Activated CD8-positive, alpha-beta memory T cell treated with anti-CD3 and anti-CD28 coated beads for 48 hours (primary cell): ENCODE results near the gene PPP1R13B.

Experiments
- DNase-seq, 3 experiments: peaks; one replicate each; pipeline ENCODE4 v3.0.0-alpha.2; 2020; ENCODE audit warnings: low read depth in 2 of 3, low spot score in 2 of 3

PPP1R13B gene

GRCh38 chr14:103881268-103882201, 34.2 kb upstream of the PPP1R13B start:
- no peak for DNase-seq

GRCh38 chr14:103880348-103881267, 33.2 kb upstream of the PPP1R13B start:
- no peak for DNase-seq

GRCh38 chr14:103879570-103880347, 32.4 kb upstream of the PPP1R13B start:
- no peak for DNase-seq

- DNase-seq, result no peak
Measured at GRCh38 chr14:103879118-103879569, 31.8 kb upstream of the PPP1R13B start.

- no peak for DNase-seq
Measured at GRCh38 chr14:103878180-103878579, 30.8 kb upstream of the PPP1R13B start.

GRCh38 chr14:103875010-103875409, 27.6 kb upstream of the PPP1R13B start:
- no peak for DNase-seq

GRCh38 chr14:103872481-103873113, 25.2 kb upstream of the PPP1R13B start:
- no peak for DNase-seq

GRCh38 chr14:103871596-103872480, 24.5 kb upstream of the PPP1R13B start:
- peak; percentile 52 to 78 (median 54) for DNase-seq

- no peak for DNase-seq
Measured at GRCh38 chr14:103870891-103871595, 23.7 kb upstream of the PPP1R13B start.

- no peak for DNase-seq
Measured at GRCh38 chr14:103870144-103870876, 22.9 kb upstream of the PPP1R13B start.

- no peak for DNase-seq
Measured at GRCh38 chr14:103869406-103870143, 22.2 kb upstream of the PPP1R13B start.

- no peak for DNase-seq
Measured at GRCh38 chr14:103868242-103868897, 21.0 kb upstream of the PPP1R13B start.

GRCh38 chr14:103867523-103867953, 20.2 kb upstream of the PPP1R13B start:
- DNase-seq, result no peak

GRCh38 chr14:103867020-103867419, 19.6 kb upstream of the PPP1R13B start:
- DNase-seq, result no peak

GRCh38 chr14:103863245-103863644, 15.9 kb upstream of the PPP1R13B start:
- no peak for DNase-seq

- no peak for DNase-seq
Measured at GRCh38 chr14:103862393-103862782, 15.0 kb upstream of the PPP1R13B start.
